ENCODE results near the gene SPTBN4.

SPTBN4 gene

DNA sequence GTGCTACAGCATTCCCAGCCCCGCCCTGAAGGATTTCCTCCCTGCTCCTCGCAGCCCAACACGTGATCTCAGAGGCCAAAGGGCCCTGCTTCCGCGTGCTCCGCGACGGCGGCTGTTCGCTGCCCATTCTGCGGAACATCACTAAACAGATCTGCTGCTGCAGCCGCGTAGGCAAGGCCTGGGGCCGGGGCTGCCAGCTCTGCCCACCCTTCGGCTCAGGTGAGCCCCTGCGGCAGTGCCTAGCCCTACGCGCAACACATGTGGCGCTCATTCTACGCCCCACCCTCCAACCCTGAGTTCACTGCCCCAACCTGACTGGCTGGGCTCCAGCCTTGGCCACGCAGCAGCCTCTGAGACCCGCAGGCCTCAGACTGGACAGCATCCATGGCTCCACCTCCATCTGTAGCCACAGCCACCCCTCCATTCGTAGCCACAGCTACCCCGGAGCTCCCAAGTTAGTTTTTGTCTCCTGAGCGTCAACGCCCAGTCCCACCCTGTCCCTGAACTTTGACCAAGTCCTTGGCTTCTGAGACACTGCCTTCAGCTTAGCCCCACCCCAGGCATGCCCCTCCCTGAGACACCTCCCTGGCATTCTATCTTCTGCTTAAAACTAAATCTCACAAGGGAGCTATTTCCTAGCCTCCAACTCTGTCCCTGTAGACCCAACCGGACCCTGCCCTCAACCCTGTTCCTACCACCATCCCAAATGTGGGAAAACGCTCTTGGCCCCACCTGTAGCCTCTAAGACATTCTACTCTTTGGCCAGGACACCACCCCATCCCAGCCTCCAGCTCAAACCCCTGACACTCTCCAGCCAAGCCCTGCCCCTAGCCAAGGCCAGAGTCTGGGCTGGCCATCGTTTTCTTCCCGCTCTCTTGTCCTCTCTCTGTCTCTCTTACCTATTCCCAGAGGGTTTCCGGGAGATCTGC is 140.8 kb downstream of the SPTBN4 start:
- DNase-seq, result no peak

- DNase-seq, result no peak
Observed at GRCh38 chr19:40608240-40608621, 141.4 kb downstream of the SPTBN4 start.

DNA sequence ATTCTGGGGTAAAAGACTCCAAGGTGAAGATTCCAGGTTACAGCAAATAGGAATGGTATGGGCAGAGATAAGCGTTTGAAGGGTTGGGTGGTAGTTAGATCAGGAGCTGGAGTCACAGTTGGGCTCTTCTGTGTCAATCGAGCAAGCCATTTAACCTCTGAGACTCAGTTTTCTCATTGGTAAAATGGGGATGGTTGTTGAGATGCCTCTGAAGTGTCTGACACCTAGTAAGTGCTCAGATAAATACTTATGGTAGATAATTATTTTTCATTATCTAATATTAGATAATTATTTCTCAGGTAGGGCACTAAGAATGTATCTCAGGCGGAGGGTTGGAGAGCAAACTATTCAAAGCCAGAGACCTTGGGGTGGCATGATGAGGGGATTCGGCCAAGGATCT is 142.2 kb downstream of the SPTBN4 start:
- no peak for DNase-seq

DNA sequence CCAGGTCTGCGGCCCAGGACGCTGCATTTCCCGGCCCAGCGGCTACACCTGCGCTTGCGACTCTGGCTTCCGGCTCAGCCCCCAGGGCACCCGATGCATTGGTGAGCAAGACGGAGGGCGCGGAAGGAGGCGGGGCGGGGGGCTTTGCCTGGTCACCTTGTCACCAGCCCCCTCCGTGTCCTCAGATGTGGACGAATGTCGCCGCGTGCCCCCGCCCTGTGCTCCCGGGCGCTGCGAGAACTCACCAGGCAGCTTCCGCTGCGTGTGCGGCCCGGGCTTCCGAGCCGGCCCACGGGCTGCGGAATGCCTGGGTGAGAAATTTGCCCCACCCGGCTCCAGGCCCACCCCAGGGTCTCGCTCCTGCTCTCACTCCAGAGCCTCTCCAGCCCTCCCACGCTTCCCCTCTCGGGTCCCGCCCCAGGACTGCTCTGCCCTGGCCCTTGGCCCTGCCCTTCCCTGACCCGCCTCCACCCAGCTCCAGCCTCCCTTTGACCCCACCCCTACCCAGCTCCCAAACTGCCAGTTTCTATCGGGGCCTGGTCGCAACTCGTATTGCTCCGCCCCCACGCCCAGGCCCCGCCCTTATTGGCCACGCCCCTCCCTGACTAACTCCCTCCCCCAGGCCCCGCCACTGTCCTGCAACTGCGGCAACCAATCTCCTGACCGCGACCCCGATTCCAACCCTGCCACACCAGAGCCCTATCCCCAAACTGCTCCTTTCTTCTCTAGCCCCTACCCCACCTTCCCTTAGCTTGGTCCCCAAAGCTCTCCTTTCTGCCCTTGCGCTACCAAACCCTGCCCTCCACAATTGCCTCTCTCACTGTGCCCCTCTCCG is 143.0 kb downstream of the SPTBN4 start:
- DNase-seq, result no peak

GRCh38 chr19:40610396-40611064 is 143.7 kb downstream of the SPTBN4 start:
- DNase-seq, result no peak

DNA sequence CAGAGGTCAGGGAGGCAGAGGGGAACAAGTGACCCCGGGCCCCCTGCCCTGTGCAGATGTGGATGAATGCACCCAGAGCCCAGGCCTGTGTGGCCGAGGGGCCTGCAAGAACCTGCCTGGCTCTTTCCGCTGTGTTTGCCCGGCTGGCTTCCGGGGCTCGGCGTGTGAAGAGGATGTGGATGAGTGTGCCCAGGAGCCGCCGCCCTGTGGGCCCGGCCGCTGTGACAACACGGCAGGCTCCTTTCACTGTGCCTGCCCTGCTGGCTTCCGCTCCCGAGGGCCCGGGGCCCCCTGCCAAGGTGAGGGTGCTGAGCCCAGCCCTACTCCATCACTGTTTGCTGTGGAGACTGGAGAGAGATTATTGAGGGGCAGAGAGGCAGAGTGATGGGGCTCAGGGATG is 144.3 kb downstream of the SPTBN4 start:
- no peak for DNase-seq

DNA sequence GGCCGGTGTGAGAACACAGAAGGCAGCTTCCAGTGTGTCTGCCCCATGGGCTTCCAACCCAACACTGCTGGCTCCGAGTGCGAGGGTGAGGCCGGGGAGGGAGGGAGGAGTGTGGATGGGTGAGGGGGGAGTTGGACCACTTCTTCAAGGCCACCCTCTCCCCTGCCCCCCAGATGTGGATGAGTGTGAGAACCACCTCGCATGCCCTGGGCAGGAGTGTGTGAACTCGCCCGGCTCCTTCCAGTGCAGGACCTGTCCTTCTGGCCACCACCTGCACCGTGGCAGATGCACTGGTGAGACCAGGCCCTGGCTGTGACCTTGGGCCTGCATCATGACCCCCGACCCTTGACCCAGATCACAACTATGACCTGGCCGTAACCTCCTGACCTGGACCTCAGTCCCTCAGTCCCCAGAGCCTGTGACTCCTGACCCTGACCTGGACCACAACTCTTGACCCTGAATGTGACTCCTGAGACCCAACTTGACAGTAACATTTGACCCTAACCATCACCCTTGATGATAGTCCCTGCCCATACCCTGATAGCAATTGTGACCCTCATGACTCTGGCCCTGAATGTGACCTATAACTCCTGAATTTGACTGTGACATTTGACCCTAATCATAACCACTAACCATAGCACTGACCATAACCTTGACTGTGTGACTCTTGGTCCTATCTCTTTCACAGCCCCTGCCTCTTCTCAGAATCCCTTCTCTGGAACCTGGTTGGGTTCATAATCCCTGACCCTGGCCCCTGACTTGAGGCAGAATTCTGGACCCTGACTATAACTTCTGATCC is 145.3 kb downstream of the SPTBN4 start:
- no peak for DNase-seq

DNA sequence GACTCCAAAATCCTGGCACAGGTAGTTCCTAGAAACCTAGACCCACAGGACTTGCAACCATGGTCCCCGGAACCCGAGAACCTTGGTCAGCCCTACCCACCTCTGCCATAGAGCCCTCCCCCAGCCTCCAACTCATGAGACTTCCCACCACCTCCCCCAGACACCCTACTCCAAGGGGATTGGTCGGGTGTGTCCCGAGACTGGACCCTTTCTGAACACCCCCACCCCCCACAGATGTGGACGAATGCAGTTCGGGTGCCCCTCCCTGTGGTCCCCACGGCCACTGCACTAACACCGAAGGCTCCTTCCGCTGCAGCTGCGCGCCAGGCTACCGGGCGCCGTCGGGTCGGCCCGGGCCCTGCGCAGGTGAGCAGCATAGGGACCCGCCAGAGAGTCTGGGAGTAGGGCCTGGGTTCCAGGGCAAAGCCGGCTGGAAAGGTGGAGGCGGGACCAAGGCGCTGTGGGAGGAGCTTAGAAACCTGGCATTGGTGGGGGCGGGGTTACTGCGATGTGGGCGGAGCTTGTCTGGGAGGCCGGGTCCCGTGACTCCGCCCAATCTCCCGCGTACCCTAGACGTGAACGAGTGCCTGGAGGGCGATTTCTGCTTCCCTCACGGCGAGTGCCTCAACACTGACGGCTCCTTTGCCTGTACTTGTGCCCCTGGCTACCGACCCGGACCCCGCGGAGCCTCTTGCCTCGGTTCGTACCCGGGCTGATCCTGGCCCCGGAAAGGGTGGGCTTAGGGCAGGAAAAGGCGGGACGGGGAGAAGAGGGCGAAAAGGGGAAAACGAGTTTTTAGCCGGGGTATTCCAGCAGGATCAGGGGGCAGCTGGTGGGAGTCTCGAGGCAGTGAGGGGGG is 146.3 kb downstream of the SPTBN4 start:
- no peak for DNase-seq

DNA sequence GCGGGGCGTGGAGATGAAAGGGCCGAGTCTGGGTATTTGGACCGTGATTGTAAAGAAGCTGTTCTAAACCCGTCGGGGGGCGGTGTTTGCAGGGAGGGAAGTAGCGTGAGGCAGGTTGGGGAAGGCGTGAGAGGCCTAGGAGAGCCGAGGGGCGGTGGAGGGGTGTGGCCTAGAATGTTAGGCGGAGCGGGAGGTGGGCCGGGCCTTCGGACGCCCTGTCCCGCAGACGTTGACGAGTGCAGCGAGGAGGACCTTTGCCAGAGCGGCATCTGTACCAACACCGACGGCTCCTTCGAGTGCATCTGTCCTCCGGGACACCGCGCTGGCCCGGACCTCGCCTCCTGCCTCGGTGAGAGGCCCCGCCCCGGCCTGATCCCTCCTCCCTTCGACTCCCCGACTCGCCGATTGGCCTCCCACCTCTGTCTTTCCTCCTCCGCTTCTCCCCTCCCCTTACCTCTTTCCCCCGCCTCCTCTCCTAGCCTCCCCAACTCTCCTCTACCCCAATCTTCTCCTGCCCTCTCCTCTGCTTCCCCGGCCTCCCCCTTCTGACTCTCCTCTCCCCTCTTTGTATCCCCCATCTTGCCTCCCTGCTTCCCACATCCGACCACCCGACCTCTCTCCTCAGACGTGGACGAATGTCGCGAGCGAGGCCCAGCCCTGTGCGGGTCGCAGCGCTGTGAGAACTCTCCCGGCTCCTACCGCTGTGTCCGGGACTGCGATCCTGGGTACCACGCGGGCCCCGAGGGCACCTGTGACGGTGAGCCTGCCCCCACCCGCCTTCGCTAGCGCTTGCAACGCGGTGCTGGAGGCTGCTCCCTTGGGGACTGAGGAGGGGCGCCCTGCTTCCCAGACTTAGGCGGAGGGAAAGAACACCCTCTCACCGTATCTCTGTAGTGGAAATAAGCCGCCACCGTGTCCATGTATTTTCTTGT is 147.2 kb downstream of the SPTBN4 start:
- peak; percentile 83 for DNase-seq

- no peak for DNase-seq
Observed at GRCh38 chr19:40614622-40615411, 148.0 kb downstream of the SPTBN4 start.

DNA sequence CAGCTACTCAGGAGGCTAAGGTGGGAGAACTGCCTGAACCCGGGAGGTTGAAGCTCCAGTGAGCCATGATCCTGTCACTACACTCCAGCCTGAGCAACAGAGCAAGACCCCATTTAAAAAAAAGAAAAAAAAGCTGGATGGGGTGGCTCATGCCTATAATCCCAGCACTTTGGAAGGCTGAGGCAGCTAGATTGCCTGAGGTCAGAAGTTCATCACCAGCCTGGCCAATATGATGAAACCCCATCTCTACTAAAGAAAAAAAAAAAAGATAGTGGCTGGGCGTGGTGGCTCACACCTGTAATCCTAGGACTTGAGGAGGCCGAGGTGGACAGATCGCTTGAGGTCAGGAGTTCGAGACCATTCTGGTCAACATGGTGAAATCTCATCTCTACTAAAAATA is 149.4 kb downstream of the SPTBN4 start:
- DNase-seq, result no peak

- DNase-seq, result no peak
Observed at GRCh38 chr19:40616941-40617340, 150.1 kb downstream of the SPTBN4 start.

DNA sequence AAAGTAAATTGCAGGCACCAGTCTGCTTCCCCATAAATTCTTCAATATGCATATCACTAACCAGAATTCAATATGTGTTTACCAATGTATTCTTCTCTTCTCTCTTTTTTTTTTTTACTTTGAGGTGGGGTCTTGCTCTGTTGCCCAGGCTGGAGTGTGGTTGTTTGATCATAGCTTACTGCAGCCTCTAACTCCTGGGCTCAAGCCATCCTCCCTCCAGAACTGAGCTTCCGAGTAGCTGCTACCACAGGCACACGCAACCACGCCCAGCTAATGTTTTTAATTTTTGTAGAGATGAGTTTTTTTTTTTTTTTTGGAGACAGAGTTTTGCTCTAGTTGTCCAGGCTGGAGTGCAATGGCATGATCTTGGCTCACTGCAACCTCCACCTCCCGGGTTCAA is 151.2 kb downstream of the SPTBN4 start:
- no peak for DNase-seq

GRCh38 chr19:40619333-40620160 is 152.7 kb downstream of the SPTBN4 start:
- DNase-seq, result no peak

DNA sequence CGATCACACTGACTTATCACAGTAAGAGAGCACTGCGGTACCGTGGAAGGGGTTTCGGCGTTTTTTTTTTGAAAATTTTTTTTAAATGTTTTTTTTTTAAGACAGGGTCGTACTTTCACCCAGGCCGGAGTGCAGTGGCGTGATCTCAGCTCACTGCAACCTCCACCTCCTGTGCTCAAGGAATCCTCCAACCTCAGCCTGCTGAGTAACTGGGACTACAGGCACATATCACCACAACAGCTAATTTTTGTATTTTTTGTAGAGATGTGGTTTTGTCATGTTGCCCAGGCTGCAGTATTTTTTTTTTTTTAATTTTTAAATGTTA is 153.3 kb downstream of the SPTBN4 start:
- no peak for DNase-seq

- no peak for DNase-seq
Observed at GRCh38 chr19:40621283-40621682, 154.5 kb downstream of the SPTBN4 start.

- DNase-seq, result no peak
Observed at GRCh38 chr19:40621966-40622772, 155.4 kb downstream of the SPTBN4 start.

GRCh38 chr19:40622773-40623075 is 155.9 kb downstream of the SPTBN4 start:
- DNase-seq, result no peak
